GM19035 (cell line): ENCODE data around the gene GRID2.
"Not testable (repeated sequence)": the region's sequence is repeated elsewhere in the genome, so short reads cannot be mapped to it uniquely, and the experiment has no call there.

ENCODE experiments used
- ATAC-seq: cut with Tn5 transposase; IDR thresholded peaks from one replicate; pipeline ENCODE4 v1.9.1; 2021; ENCODE audit not compliant: unreplicated experiment

GRID2 gene

GRCh38 chr4:92305148-92305877 lies 1.5 kb downstream of the GRID2 start:
- no peak for ATAC-seq

GRCh38 chr4:92305878-92306520 lies 2.2 kb downstream of the GRID2 start:
- no peak for ATAC-seq

GRCh38 chr4:92307181-92307580 lies 3.4 kb downstream of the GRID2 start:
- ATAC-seq = no peak

DNA sequence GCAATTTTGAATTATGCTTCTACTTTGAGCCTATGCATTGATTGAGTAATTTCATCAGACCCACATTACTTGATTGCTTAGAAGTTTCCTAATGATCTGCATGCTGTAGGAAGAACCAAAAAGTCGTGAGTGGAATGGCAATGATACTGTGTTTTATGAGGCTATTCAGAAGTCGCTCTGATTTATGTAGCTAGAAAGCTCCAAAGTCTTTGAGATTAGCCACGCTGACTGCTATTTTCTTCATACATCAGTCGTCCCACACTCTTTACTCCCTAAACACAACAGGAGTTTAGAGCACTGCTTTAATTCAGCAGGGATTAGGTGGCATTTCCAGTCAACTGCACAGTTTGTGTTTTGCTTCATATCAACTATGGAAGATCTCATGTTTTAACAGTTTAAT lies 4.1 kb downstream of the GRID2 start:
- no peak for ATAC-seq

GRCh38 chr4:92317047-92317446 lies 13.3 kb downstream of the GRID2 start:
- ATAC-seq = no peak

GRCh38 chr4:92328095-92328494 lies 24.3 kb downstream of the GRID2 start:
- no peak for ATAC-seq

GRCh38 chr4:92333016-92333415 lies 29.2 kb downstream of the GRID2 start:
- no peak for ATAC-seq

GRCh38 chr4:92334716-92335350 lies 31.1 kb downstream of the GRID2 start:
- ATAC-seq = no peak

DNA sequence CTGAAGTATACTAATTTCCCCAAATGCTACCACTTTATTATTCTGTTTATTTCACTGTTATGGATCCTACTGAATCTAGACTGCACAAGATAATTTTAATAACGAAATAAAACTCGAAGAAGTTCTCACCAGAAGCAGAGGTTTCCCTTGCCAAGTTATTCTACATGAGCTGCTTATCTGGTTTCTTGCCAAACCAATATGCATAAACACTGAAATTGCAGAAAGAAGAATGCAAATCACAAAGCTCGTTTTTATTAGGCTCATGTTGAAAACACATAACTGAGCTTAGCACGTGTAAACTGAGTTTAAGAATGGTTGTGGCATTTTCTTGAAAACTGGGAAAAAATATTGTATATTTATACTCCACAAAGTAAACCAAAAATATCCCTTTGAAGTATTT lies 35.9 kb downstream of the GRID2 start:
- no peak for ATAC-seq

DNA sequence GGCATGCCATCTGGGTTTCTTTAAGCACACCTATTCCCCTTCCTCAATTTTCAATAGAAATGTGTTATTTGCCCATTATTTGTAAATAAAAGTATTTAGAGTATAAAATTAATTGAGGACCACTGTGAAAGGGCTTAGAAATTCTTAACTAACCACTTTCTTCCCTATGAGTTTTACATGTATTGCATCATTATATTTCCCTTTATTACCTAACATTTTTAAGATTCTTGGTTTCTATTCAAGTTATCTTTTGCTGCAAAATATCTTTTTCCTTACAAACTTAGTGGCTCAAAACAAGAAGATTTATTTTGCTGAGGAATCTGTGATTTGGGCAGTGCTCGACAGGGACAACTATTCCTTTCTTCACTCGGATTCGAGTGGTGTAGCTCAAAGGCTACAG lies 40.5 kb downstream of the GRID2 start:
- ATAC-seq = no peak

- ATAC-seq = no peak
Observed at GRCh38 chr4:92346289-92346688, 42.5 kb downstream of the GRID2 start.

DNA sequence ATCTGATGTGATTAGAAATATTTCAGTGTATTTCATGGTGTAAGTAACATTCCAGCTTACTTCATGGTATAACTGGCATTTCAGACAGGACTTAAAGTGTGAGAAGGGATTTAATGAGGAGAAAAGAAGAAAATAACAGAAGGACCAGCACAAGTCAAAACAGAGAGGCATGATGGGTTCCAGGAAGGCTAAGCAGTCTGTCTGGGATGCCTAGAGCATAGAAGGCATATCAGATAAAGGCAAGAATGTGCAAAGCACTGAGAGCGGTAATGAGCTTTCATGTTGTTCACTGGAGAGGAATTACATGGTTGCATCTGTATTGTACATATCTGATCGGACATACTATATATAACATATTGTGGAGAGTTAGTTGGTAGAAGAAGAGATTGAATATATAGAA lies 54.2 kb downstream of the GRID2 start:
- no peak for ATAC-seq

DNA sequence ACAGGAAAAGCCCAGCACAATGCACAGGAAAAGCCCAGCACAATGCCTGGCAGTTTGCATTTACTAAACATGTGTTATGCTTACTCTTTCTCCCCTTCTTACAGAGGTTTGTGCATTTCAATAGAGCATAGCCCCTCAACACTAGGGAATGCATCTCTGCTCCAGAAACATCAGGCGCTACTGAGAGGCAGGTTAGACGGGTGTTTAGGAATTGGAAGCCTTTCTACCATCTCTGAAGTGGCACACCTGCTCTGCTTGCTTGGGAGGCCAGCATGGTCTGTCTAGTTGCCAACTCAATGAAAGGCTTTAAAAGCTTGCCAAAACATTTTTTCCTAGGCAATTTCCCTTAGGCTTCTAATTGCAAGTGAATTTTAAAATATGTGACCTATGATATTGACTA lies 55.7 kb downstream of the GRID2 start:
- no peak for ATAC-seq

DNA sequence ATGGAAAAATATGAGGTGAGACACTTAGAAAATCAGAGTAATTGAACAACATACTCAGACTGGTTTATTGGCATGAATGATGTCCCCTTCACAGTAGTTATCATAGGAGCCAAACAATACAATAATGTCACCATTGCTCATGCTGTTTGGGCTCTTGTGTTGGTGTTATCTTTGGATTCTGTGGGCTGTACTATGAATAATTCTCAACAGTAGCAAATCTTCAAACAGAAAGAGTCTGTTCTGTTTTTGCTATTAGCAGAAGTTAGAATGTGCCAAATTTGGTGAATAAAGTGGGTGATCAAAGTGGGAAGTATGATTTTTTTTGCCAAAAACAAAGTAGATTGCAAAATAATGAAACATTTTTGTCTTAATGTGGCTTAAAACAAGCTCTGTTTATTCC lies 58.3 kb downstream of the GRID2 start:
- no peak for ATAC-seq

DNA sequence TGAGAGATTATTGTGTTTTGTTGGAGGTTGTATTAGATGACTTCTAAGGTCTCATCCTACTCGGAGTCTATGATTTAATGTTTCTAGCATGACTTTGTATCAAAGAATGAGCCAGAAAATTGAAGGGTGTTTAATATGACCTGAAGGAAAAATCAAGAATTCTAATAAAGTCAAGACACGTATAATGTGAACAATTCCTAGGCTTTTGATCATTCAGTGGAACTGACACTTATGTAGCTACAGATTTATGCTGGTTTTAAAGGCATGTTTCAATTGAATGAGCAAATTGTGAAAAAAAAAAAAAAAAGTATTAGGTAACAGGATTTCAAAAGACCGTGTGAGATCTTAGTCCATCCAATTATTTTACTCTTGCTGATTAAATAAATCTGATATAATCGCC lies 64.9 kb downstream of the GRID2 start:
- ATAC-seq = no peak

DNA sequence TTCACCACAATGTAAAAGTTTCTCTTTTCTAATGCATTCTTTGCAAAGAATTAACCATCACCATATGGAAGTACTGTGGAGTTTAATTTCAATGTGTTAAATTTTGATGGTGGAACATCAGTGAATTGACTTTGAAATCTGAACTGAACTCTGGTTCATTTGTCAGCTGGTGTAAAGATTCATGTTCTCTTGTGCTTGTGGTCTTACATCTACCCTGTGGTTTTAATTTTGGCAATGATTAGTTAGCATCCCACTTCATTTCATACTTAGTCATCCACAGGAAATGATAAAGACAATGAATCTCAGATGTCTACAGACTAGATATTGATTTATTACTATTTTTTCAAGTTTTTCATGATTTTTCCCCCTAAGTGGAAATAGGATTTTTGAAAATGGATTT lies 77.8 kb downstream of the GRID2 start:
- ATAC-seq = no peak

DNA sequence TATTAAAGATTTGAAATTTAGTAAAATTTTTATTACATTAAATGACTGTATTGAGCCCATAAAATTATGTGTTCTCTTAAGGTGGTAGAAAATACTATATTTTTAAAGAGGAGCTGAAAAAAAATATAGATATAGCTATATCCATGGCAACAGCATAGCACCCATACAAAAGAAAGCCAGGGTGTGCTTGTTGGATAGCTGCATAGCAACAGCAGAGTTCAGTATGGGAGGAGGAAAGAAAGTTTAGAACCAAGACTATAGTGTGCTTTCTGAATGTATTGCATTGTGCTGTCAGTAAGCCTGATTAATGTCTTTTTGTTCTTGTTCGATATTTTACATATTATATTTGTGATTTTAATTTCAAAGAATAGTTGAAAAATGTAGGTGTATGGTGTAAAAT lies 78.4 kb downstream of the GRID2 start:
- ATAC-seq = no peak

DNA sequence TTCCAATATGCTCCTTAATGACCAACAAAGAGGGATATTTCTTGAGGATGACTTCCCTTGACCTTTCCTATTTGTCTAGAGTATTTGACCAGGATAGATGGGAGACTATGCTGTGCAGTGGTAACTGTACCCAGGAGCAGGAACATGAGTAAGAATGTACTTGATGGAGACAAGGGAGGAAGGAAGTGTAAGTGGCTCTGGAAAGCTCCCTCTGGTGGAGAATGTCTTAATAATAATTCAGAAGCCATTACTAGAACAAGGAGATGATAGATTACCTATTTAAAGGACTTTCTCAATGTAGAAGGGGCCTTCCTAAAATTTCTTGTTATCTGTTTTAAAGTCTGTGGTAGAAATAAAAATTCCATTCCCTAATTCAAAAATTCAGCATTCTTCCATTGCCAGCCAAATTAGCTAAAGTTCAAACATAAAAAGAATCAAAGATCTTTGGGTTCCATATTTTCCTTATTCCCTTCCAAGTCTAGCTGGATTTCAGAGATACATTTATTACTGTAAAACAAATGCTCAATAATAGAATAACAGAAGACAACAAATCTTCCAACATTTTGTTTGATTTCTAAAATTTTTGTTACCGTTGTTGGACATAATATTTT lies 83.8 kb downstream of the GRID2 start:
- peak; percentile 93 for ATAC-seq

DNA sequence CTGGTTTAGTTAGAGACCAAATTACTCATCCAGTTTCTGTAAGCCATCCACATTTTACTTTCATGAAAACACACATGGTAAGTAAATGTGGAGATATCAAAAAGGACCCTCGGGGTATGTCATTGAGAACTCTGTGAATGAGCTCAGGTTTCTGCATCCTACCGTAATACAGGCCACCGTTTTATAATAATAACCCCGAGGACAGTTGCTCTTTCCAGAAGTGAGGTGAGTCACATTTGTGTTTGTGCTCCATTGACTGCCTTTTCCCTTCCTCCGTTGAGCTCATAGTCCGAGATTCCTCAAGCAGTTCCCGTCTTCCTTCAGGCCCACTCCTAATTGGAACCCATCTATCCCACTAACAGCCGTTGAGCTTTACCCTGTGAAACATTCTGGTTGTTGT lies 95.3 kb downstream of the GRID2 start:
- ATAC-seq = no peak

GRCh38 chr4:92403525-92403924 lies 99.8 kb downstream of the GRID2 start:
- not testable (repeated sequence) for ATAC-seq

DNA sequence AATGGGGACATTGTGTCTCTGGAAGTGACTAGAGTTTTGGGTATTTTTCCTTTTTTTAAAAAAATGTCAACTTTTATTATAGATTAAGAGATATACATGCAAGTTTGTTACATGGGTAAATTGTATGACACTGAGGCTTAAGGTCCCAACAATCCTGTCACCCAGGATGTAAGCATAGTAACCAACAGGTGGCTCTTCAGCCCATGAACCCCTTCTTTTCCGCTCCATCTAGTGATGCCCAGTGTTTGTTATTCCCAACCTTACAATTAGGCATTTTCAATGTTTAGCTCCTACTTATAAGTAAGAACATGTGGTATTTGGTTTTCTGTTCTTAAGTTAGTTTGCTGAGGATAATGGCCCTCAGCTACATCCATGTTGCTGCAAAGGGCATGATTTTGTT lies 102.7 kb downstream of the GRID2 start:
- no peak for ATAC-seq

DNA sequence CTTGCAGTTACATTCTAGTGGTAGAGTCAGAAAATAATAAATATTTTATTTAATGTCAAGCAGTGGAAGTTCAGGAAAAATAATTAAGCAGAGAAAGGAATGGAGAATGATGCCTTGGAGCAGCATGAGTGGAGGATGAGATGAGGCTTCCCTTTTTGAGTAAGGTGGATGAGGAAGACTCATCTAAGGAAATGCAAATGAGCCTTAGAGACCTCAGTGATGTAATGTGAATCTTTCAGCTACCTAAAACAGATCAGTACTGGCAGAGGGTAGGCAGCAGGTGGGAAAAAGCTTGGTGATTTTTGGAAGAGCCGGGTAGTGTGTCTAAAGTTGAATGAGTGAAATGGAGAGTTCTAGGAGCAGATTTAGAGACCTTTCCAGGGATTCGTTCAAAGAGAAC lies 118.2 kb downstream of the GRID2 start:
- peak; percentile 93 for ATAC-seq
